Type B pancreatic cell (in vitro differentiated cells): Measurements from ENCODE around the gene ARRDC2. TPM values are rescaled to one million over a fixed set of nuclear protein-coding genes. Genes with fewer than 3 reads are reported as not detected.

Experiments
- DNase-seq: peaks from one replicate; pipeline ENCODE4 v3.0.0; 2021; ENCODE audit warnings: mixed read lengths; ENCODE audit not compliant: unreplicated experiment; ENCODE audit errors: extremely low spot score
- H3K27ac Mint-ChIP-seq: 2 replicates; pipeline ENCODE4 v1.8.0; 2021; ENCODE audit warnings: mild to moderate bottlenecking, mixed read lengths
- H3K27me3 Mint-ChIP-seq: 2 replicates; pipeline ENCODE4 v1.8.0; 2021; ENCODE audit warnings: mixed read lengths
- H3K36me3 Mint-ChIP-seq: 2 replicates; pipeline ENCODE4 v1.8.0; 2021; ENCODE audit warnings: mixed read lengths
- H3K4me1 Mint-ChIP-seq: one replicate; pipeline ENCODE4 v1.8.0; 2021; ENCODE audit warnings: mixed read lengths; ENCODE audit not compliant: unreplicated experiment
- H3K4me3 Mint-ChIP-seq: 2 replicates; pipeline ENCODE4 v1.8.0; 2021; ENCODE audit warnings: mild to moderate bottlenecking, mixed read lengths
- H3K9me3 Mint-ChIP-seq: 2 replicates; pipeline ENCODE4 v1.8.0; 2021; ENCODE audit warnings: mixed read lengths
- total RNA-seq: library from RNA; stranded (reverse); gene quantifications from 2 replicates; pipeline ENCODE4 v1.2.1, GENCODE V29; 2021; ENCODE audit warnings: low replicate concordance
- TF ChIP-seq, protein P1 (sequence below): fragments of 200-600 bp; sonication (generic); conservative IDR thresholded peaks from 2 replicates; pipeline ENCODE4 v1.5.0; 2021; ENCODE audit warnings: antibody characterized with exemption, mild to moderate bottlenecking

ARRDC2 gene
- total RNA-seq, 1 donor from 2014 or later = 2.8 TPM

DNA sequence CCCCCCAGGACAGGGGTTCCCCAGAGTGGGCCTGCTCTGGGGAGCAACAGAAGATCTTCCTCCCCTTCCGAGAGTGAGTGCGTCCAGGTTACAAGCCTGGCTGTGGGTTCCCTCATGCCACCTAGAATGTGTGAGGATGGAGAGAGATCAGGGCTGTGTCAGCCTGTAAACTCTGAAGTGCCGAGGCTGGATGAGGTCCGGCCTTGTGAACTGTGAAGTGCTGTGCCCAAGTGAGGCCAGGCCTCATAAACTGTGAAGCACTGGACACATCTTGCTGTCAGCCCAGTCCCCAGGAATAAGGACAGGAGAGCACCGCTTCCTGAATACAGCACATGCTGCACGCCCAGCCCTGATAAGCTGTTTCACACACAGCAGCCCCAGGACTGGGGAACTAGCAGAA is 33.4 kb upstream of the ARRDC2 start:
- Mint-ChIP-seq H3K4me3 (no peak overlapping the region), H3K9me3 (no peaks in the 10 kb centered on the region), H3K4me1 (no peaks in the 10 kb centered on the region), H3K27me3 (no peaks in the 10 kb centered on the region), H3K27ac (no peak overlapping the region), H3K36me3 (peaks cover 7% of the 10 kb centered on the region)
- DNase-seq = no peak
- TF ChIP-seq, protein P1, sequence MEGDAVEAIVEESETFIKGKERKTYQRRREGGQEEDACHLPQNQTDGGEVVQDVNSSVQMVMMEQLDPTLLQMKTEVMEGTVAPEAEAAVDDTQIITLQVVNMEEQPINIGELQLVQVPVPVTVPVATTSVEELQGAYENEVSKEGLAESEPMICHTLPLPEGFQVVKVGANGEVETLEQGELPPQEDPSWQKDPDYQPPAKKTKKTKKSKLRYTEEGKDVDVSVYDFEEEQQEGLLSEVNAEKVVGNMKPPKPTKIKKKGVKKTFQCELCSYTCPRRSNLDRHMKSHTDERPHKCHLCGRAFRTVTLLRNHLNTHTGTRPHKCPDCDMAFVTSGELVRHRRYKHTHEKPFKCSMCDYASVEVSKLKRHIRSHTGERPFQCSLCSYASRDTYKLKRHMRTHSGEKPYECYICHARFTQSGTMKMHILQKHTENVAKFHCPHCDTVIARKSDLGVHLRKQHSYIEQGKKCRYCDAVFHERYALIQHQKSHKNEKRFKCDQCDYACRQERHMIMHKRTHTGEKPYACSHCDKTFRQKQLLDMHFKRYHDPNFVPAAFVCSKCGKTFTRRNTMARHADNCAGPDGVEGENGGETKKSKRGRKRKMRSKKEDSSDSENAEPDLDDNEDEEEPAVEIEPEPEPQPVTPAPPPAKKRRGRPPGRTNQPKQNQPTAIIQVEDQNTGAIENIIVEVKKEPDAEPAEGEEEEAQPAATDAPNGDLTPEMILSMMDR = no peak

DNA sequence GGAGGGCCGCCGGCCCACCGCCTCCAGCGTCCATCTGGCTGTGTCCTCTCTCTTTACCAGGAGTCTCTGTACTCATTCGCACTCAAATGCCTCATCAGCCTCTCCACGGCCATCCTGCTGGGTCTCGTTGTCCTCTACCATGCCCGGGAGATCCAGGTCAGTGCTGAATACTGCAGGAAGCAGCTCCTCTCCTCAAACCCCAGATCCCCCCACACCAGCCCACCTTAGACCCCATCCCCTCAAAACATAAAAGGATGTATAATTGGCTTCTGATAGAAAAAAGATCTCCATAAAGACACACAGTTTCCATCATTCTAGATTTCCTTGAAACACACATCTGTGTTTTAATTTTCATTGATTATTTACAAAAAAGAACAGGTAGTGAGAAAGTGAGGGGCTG is 32.9 kb upstream of the ARRDC2 start:
- Mint-ChIP-seq H3K27ac (no peak overlapping the region), H3K9me3 (no peaks in the 10 kb centered on the region), H3K27me3 (no peaks in the 10 kb centered on the region), H3K4me3 (no peak overlapping the region), H3K36me3 (peaks cover 7% of the 10 kb centered on the region), H3K4me1 (no peaks in the 10 kb centered on the region)
- no peak for DNase-seq
- TF ChIP-seq, protein P1 = no peak

DNA sequence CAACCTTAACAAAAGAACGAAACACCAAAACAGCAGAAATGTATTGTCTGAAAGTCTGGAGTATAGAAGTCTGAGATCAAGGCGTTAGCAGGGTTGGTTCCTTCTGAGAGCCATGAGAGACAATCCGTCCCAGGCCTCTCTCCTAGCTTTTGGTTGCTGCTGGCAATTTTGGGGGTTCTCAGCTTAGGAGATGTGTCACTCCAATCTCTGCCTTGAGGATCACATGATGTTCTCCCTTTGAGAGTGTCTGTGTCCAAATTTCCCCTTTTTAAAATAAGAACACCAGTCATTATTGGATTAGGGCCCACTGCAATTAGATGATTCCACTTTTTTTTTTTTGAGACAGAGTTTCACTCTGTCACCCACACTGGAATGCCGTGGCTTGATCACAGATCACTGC is 30.9 kb upstream of the ARRDC2 start:
- Mint-ChIP-seq H3K36me3 (peaks cover 7% of the 10 kb centered on the region), H3K27me3 (no peaks in the 10 kb centered on the region), H3K4me1 (no peaks in the 10 kb centered on the region), H3K4me3 (no peak overlapping the region), H3K9me3 (no peaks in the 10 kb centered on the region), H3K27ac (no peak overlapping the region)
- no peak for DNase-seq
- TF ChIP-seq, protein P1 = no peak

DNA sequence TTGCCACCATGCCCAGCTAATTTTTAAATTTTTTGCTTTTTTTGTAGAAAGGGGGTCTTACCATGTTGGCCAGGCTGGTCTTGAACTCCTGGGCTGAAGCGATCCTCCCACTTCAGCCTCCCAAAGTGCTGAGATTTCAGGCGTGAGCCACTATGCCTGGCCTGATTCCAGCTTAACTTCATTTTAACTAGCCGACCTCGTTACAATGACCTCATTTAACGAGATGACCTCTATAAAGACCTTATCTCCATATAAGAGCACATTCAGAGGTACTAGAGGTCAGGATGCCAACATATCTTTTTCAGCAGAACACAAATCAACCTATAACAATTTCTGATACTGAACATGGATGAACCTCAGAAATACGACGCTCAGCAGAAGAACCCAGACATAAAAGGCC is 30.5 kb upstream of the ARRDC2 start:
- no peaks in the 10 kb centered on the region for H3K9me3 Mint-ChIP-seq
- H3K27me3 Mint-ChIP-seq = no peaks in the 10 kb centered on the region

DNA sequence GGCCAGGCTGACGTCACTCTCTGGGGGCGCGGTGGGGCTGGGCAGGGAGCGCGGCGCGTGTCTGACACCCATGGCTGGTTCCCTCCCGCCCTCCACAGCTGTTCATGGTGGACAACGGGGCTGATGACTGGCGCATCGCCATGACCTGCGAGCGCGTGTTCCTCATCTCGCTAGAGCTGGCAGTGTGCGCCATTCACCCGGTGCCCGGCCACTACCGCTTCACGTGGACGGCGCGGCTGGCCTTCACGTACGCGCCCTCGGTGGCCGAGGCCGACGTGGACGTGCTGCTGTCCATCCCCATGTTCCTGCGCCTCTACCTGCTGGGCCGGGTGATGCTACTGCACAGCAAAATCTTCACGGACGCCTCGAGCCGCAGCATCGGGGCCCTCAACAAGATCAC is 26.4 kb upstream of the ARRDC2 start:
- DNase-seq = no peak
- no peak overlapping the region for H3K4me3 Mint-ChIP-seq
- H3K27ac Mint-ChIP-seq = no peak overlapping the region
- no peaks in the 10 kb centered on the region for H3K27me3 Mint-ChIP-seq
- H3K9me3 Mint-ChIP-seq = no peaks in the 10 kb centered on the region
- TF ChIP-seq, protein P1 = no peak
- H3K4me1 Mint-ChIP-seq = no peaks in the 10 kb centered on the region
- H3K36me3 Mint-ChIP-seq = peaks cover 4% of the 10 kb centered on the region

More for the DNA sequence above, 30.5 kb upstream of the ARRDC2 start:
- no peak overlapping the region for H3K27ac Mint-ChIP-seq
- no peak for DNase-seq
- no peak overlapping the region for H3K4me3 Mint-ChIP-seq
- no peaks in the 10 kb centered on the region for H3K4me1 Mint-ChIP-seq
- H3K36me3 Mint-ChIP-seq = peaks cover 7% of the 10 kb centered on the region
- TF ChIP-seq, protein P1 = no peak

DNA sequence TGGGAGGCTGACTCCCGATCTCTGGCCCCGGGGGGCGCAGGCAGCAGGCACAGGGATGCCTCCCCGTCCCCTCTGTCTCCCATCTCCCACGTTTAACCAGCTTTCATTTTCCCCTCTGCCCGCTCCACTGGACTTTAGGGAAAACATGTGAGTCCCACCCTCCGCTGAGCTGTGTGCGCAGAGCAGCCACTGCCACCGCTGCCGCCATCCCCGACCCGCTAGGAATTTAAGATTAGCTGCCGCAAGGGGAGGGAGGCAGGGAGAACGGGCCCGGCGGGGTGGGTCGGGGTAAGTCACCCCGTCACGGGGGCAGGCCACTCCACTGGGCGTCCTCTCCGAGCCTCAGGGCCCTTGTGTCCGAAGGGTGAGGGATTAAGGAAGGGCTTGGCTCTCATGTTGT is 25.5 kb upstream of the ARRDC2 start:
- Mint-ChIP-seq H3K4me3 (no peak overlapping the region), H3K27me3 (no peaks in the 10 kb centered on the region), H3K4me1 (no peaks in the 10 kb centered on the region), H3K9me3 (no peaks in the 10 kb centered on the region), H3K27ac (no peak overlapping the region), H3K36me3 (peaks cover 4% of the 10 kb centered on the region)
- no peak for DNase-seq
- TF ChIP-seq, protein P1 = no peak
